GM23338 (cell line): ENCODE data around the gene FAM72A. TPM values are rescaled to one million over a fixed set of nuclear protein-coding genes. Genes with fewer than 3 reads are reported as not detected.
A peak's percentile ranks its signal among the peaks of the same experiment; 100 is the strongest.
"Not testable (repeated sequence)": the region's sequence is repeated elsewhere in the genome, so short reads cannot be mapped to it uniquely, and the experiment has no call there.

Experiments used
- ATAC-seq: fragments of 200-7000 bp; cut with Tn5 transposase; 3 replicates; pipeline ENCODE4 v1.9.1; 2020
- DNase-seq: peaks from one replicate; pipeline ENCODE4 v3.0.0-alpha.2; 2015; ENCODE audit warnings: low spot score
- H2AFZ ChIP-seq: fragments of 200-600 bp; sonication (generic); 2 replicates; pipeline ENCODE4 v1.8.0; 2016; ENCODE audit warnings: antibody characterized with exemption, mild to moderate bottlenecking, moderate library complexity
- H3F3A ChIP-seq: fragments of 200-600 bp; sonication (generic); replicated peaks from 2 replicates; pipeline ENCODE4 v1.8.0; 2017; ENCODE audit warnings: antibody characterized with exemption, mixed run types, low read depth
- H3K27ac ChIP-seq: fragments of 200-600 bp; sonication (generic); 2 replicates; pipeline ENCODE4 v1.6.1; 2016; ENCODE audit warnings: low read depth
- H3K27me3 ChIP-seq: fragments of 200-600 bp; sonication (generic); 2 replicates; pipeline ENCODE4 v1.8.0; 2016; ENCODE audit warnings: mild to moderate bottlenecking, mixed run types, moderate library complexity; ENCODE audit not compliant: insufficient read depth
- H3K36me3 ChIP-seq: fragments of 200-600 bp; sonication (generic); 2 replicates; pipeline ENCODE4 v1.8.0; 2016; ENCODE audit warnings: mild to moderate bottlenecking; ENCODE audit not compliant: insufficient read depth
- H3K4me1 ChIP-seq: fragments of 200-600 bp; sonication (generic); 2 replicates; pipeline ENCODE4 v1.8.0; 2016; ENCODE audit warnings: mild to moderate bottlenecking, moderate library complexity; ENCODE audit not compliant: insufficient read depth
- H3K4me2 ChIP-seq: fragments of 200-600 bp; sonication (generic); 2 replicates; pipeline ENCODE4 v1.7.1; 2017; ENCODE audit warnings: mixed run types
- H3K4me3 ChIP-seq: fragments of 200-600 bp; sonication (generic); 2 replicates; pipeline ENCODE4 v1.6.1; 2016; ENCODE audit warnings: mixed run types
- H3K79me2 ChIP-seq: fragments of 200-600 bp; sonication (generic); replicated peaks from 2 replicates; pipeline ENCODE4 v1.8.0; 2017; ENCODE audit warnings: mild to moderate bottlenecking; ENCODE audit not compliant: insufficient read depth
- H3K9me2 ChIP-seq: fragments of 200-600 bp; sonication (generic); 2 replicates; pipeline ENCODE4 v1.8.0; 2017; ENCODE audit not compliant: insufficient read depth
- H4K20me1 ChIP-seq: fragments of 200-600 bp; sonication (generic); replicated peaks from 2 replicates; pipeline ENCODE4 v1.8.0; 2017; ENCODE audit warnings: mild to moderate bottlenecking; ENCODE audit not compliant: insufficient read depth
- H3K27ac Mint-ChIP-seq: 2 replicates; pipeline ENCODE4 v1.8.0; 2020; ENCODE audit warnings: inconsistent platforms, mild to moderate bottlenecking, moderate library complexity, mixed read lengths
- H3K27me3 Mint-ChIP-seq: 3 replicates; pipeline ENCODE4 v1.8.0; 2022; ENCODE audit warnings: low read depth, mild to moderate bottlenecking, moderate library complexity, mixed read lengths, inconsistent platforms; ENCODE audit not compliant: insufficient read depth, poor library complexity
- H3K36me3 Mint-ChIP-seq: 3 replicates; pipeline ENCODE4 v1.8.0; 2021; ENCODE audit warnings: low read depth, mild to moderate bottlenecking, inconsistent platforms, moderate library complexity, mixed read lengths
- H3K4me1 Mint-ChIP-seq: 3 replicates; pipeline ENCODE4 v1.8.0; 2020; ENCODE audit warnings: mild to moderate bottlenecking, inconsistent platforms, mixed read lengths
- H3K4me3 Mint-ChIP-seq: 3 replicates; pipeline ENCODE4 v1.8.0; 2021; ENCODE audit warnings: moderate library complexity, mild to moderate bottlenecking, inconsistent platforms, mixed read lengths
- H3K9me3 Mint-ChIP-seq: 3 replicates; pipeline ENCODE4 v1.8.0; 2020; ENCODE audit warnings: moderate library complexity, mild to moderate bottlenecking, inconsistent platforms, mixed read lengths
- polyA plus RNA-seq: library from polyadenylated mRNA; unstranded; fragments of >200 nt; fragmentation: Nextera tagmentation; extraction: Ambion mirVana; gene quantifications from 2 replicates; pipeline ENCODE4 v1.2.1, GENCODE V29; 2016
- total RNA-seq: library from RNA; depleted of rRNA; stranded (reverse); fragments of >200 nt; shearing (Covaris generic); gene quantifications from 2 replicates; pipeline ENCODE4 v1.2.3, GENCODE V29; 2014

The FAM72A gene
- total and polyA plus RNA-seq, 2 experiments from 2014 or later: 19.1 to 26.7 TPM

GRCh38 chr1:206203364-206204158 is 922 bp upstream of the FAM72A start, which contains the start of gene SRGAP2:
TSS of gene SRGAP2 (plus strand) at chr1:206203541. CDS start at chr1:206205971, 2,430 bp downstream.
- not testable (repeated sequence) for H3K27ac Mint-ChIP-seq, H3K36me3 ChIP-seq, H3K79me2 ChIP-seq, H3K4me1 ChIP-seq, H3F3A ChIP-seq, H3K9me3 Mint-ChIP-seq, H4K20me1 ChIP-seq, H3K27me3 ChIP-seq, H3K27me3 Mint-ChIP-seq, H3K27ac ChIP-seq, H2AFZ ChIP-seq, H3K36me3 Mint-ChIP-seq, H3K4me1 Mint-ChIP-seq, H3K9me2 ChIP-seq
- DNase-seq: peak; percentile 8
- H3K4me3 Mint-ChIP-seq: peak within 1 kb of the TSS; percentile 75
- Histone ChIP-seq H3K4me3 (peak within 1 kb of the TSS; percentile 66), H3K4me2 (peak within 1 kb of the TSS; percentile 67; the same call in 1 of the 2 replicates)
- ATAC-seq: peak; percentile 69

DNA sequence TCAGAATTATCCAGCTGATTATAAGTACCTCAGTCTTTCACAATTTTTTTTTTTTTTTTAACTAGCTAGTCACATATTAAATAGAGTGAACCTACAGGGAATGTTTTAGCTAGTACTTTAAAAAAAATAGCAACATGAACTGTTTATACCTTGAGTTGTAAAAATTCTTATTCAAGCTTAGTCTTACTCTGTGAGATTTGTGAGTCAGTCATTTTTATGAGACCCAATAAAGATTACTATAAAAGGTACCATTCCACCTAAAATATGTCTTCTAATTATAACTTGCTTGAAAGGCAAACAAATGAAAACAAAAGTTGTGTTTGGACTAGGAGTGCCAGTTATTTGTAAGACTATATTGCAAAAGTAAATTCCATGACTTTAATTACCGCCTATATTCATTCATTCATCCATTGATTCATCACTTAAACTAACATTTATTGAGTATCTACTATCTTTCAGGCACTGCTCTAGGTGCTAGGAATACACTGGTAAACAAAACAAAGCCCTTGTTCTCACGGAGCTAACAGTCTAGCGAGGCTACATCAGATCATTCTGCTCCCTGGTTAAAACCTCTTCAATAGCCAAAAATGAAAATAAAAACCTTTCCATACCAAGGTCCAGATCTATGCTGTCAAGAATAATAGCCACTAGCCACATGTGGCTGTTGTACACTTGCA is 5.8 kb downstream of the FAM72A start:
- H3K4me2 ChIP-seq, H2AFZ ChIP-seq, H3K27ac ChIP-seq, H3K27me3 Mint-ChIP-seq, H3K4me3 ChIP-seq, H3K4me1 ChIP-seq, H3K36me3 Mint-ChIP-seq, DNase-seq, ATAC-seq, H3F3A ChIP-seq, H3K27me3 ChIP-seq, H3K9me2 ChIP-seq, H4K20me1 ChIP-seq, H3K36me3 ChIP-seq, H3K79me2 ChIP-seq, H3K27ac Mint-ChIP-seq, H3K4me1 Mint-ChIP-seq, H3K9me3 Mint-ChIP-seq, H3K4me3 Mint-ChIP-seq: not testable (repeated sequence)

DNA sequence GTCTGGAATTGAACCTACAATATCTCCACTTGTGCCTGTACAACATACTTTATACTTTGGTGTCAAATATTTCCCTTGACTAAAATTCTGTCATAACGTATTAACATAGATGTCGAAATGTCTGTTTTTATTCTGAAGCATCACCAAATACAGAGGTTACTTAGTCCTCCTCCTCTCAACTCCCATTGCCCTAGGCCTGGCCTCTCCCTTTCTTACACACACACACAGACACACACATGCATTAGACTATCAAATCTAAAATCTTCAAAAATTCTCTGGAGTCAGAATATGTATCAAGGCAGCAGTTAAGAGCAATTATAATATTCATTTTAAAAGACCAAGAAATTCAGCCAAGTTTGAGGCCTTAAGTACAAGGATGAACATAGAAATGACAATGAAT is 7.5 kb downstream of the FAM72A start:
- not testable (repeated sequence) for H3F3A ChIP-seq, H3K27me3 ChIP-seq, H3K4me1 ChIP-seq, H3K36me3 ChIP-seq, H3K27ac Mint-ChIP-seq, H3K4me3 ChIP-seq, H3K79me2 ChIP-seq, H3K4me1 Mint-ChIP-seq, H2AFZ ChIP-seq, H4K20me1 ChIP-seq, ATAC-seq, DNase-seq, H3K4me3 Mint-ChIP-seq, H3K9me3 Mint-ChIP-seq, H3K4me2 ChIP-seq, H3K27me3 Mint-ChIP-seq, H3K9me2 ChIP-seq, H3K27ac ChIP-seq, H3K36me3 Mint-ChIP-seq

GRCh38 chr1:206186826-206187225 is 15.8 kb downstream of the FAM72A start:
- H4K20me1 ChIP-seq, H3K27me3 ChIP-seq, H3F3A ChIP-seq, H2AFZ ChIP-seq, H3K9me3 Mint-ChIP-seq, ATAC-seq, DNase-seq, H3K4me3 Mint-ChIP-seq, H3K27me3 Mint-ChIP-seq, H3K36me3 ChIP-seq, H3K4me1 Mint-ChIP-seq, H3K27ac Mint-ChIP-seq, H3K4me2 ChIP-seq, H3K4me1 ChIP-seq, H3K27ac ChIP-seq, H3K9me2 ChIP-seq, H3K4me3 ChIP-seq, H3K79me2 ChIP-seq, H3K36me3 Mint-ChIP-seq: not testable (repeated sequence)

DNA sequence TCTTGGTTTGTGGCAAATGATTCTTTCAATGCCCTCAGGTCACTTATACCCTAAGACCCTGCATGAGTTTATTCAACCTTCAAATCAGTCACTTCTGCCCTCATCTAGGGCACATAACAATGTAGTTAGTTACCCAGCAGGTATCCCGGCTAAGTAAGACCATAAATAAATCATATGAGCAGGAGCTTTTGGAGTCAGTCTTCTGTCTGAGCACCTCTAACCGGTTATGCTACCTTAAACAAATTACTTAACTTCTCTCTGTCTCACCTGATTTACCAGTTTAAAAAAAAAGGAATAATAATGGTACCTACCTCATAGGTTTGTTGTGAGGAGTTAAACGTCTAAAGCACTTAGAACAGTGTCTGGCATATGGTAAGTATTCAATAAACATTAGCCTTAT is 16.9 kb downstream of the FAM72A start:
- H3K4me2 ChIP-seq, H3K36me3 Mint-ChIP-seq, H3K27me3 Mint-ChIP-seq, ATAC-seq, H3K36me3 ChIP-seq, H3K9me2 ChIP-seq, H3K4me1 Mint-ChIP-seq, DNase-seq, H3K9me3 Mint-ChIP-seq, H3K27ac Mint-ChIP-seq, H2AFZ ChIP-seq, H3K4me1 ChIP-seq, H3K4me3 ChIP-seq, H3K4me3 Mint-ChIP-seq, H3K27me3 ChIP-seq, H4K20me1 ChIP-seq, H3K79me2 ChIP-seq, H3F3A ChIP-seq, H3K27ac ChIP-seq: not testable (repeated sequence)

GRCh38 chr1:206183788-206184187 is 18.9 kb downstream of the FAM72A start:
- not testable (repeated sequence) for H3K27me3 Mint-ChIP-seq

More at GRCh38 chr1:206183788-206184187, 18.9 kb downstream of the FAM72A start:
- H3K9me2 ChIP-seq, H3K4me1 ChIP-seq, H3F3A ChIP-seq, H3K79me2 ChIP-seq, ATAC-seq, H3K27ac Mint-ChIP-seq, DNase-seq, H3K27me3 ChIP-seq, H2AFZ ChIP-seq, H3K36me3 Mint-ChIP-seq, H3K4me2 ChIP-seq, H3K4me1 Mint-ChIP-seq, H4K20me1 ChIP-seq, H3K4me3 ChIP-seq, H3K27ac ChIP-seq, H3K36me3 ChIP-seq, H3K9me3 Mint-ChIP-seq, H3K4me3 Mint-ChIP-seq: not testable (repeated sequence)
